GM18517 (cell line): ENCODE results near the gene SIL1.
"Not testable (repeated sequence)": the region's sequence is repeated elsewhere in the genome, so short reads cannot be mapped to it uniquely, and the experiment has no call there.

Source experiments
- ATAC-seq: cut with Tn5 transposase; IDR thresholded peaks from one replicate; pipeline ENCODE4 v1.9.1; 2021; ENCODE audit warnings: mild to moderate bottlenecking, moderate library complexity; ENCODE audit not compliant: unreplicated experiment

The SIL1 gene

GRCh38 chr5:139113892-139114291 lies 84.3 kb downstream of the SIL1 start:
- no peak for ATAC-seq

- ATAC-seq = not testable (repeated sequence)
Observed at GRCh38 chr5:139112362-139112761, 85.8 kb downstream of the SIL1 start.

- no peak for ATAC-seq
Observed at GRCh38 chr5:139110526-139111168, 87.5 kb downstream of the SIL1 start.

GRCh38 chr5:139108063-139108824 lies 89.9 kb downstream of the SIL1 start:
- no peak for ATAC-seq

- no peak for ATAC-seq
Observed at GRCh38 chr5:139105621-139106071, 92.5 kb downstream of the SIL1 start.

- ATAC-seq = no peak
Observed at GRCh38 chr5:139104577-139105276, 93.4 kb downstream of the SIL1 start.

GRCh38 chr5:139103762-139104161 lies 94.4 kb downstream of the SIL1 start:
- ATAC-seq = no peak

GRCh38 chr5:139100825-139101224 lies 97.3 kb downstream of the SIL1 start:
- ATAC-seq = no peak

GRCh38 chr5:139094154-139095131 lies 103.7 kb downstream of the SIL1 start:
- ATAC-seq = peak; percentile 96

GRCh38 chr5:139092741-139093343 lies 105.3 kb downstream of the SIL1 start:
- no peak for ATAC-seq

GRCh38 chr5:139091439-139092156 lies 106.6 kb downstream of the SIL1 start:
- ATAC-seq = no peak

GRCh38 chr5:139090581-139090980 lies 107.6 kb downstream of the SIL1 start:
- no peak for ATAC-seq

GRCh38 chr5:139088024-139088423 lies 110.1 kb downstream of the SIL1 start:
- no peak for ATAC-seq

- ATAC-seq = no peak
Observed at GRCh38 chr5:139082813-139083498, 115.2 kb downstream of the SIL1 start.

GRCh38 chr5:139079991-139080610 lies 118.1 kb downstream of the SIL1 start:
- ATAC-seq = no peak

GRCh38 chr5:139079225-139079990 lies 118.8 kb downstream of the SIL1 start:
- no peak for ATAC-seq

- no peak for ATAC-seq
Observed at GRCh38 chr5:139078345-139078744, 119.8 kb downstream of the SIL1 start.

- ATAC-seq = no peak
Observed at GRCh38 chr5:139077899-139078298, 120.3 kb downstream of the SIL1 start.
